ENCODE measurements around the gene FZD1.

The FZD1 gene

GRCh38 chr7:91266067-91266688 is 1.9 kb downstream of the FZD1 start:
- no CpG with 5 or more reads among the region's 43 CpGs for WGBS (ENCODE audit: extremely low coverage, insufficient coverage, low lambda C conversion rate)

GRCh38 chr7:91266689-91267090 is 2.5 kb downstream of the FZD1 start:
- H3K56ac ChIP-seq (ENCODE audit: low read length), result no peak overlapping the region
- no peak overlapping the region for H2AK5ac ChIP-seq (ENCODE audit: low read length)
- H2BK5ac ChIP-seq (ENCODE audit: low read length), result no peak overlapping the region
- H3K27ac ChIP-seq (ENCODE audit: low read depth, low read length), result no peak overlapping the region
- peaks cover 9% of the 10 kb centered on the region for H3K4me1 ChIP-seq (ENCODE audit: control insufficient read depth, low read depth, low read length)
- no peak for DNase-seq
- no peak overlapping the region for H2BK120ac ChIP-seq (ENCODE audit: low read depth, low read length)
- no peak overlapping the region for H3K4me3 ChIP-seq (ENCODE audit: low read length)
- H3K79me1 ChIP-seq (ENCODE audit: low read length), result no peaks in the 10 kb centered on the region
- H4K8ac ChIP-seq (ENCODE audit: low read depth, low read length), result no peak overlapping the region
- no CpG with 5 or more reads among the region's 20 CpGs for WGBS (ENCODE audit: extremely low coverage, insufficient coverage, low lambda C conversion rate)
- no peak overlapping the region for H3K9ac ChIP-seq (ENCODE audit: low read length)
- H3K23ac ChIP-seq (ENCODE audit: low read length), result no peak overlapping the region
- H3K4ac ChIP-seq (ENCODE audit: low read depth, low read length), result no peak overlapping the region
- H3K79me2 ChIP-seq (ENCODE audit: control insufficient read depth, insufficient read depth, low read length), result no peaks in the 10 kb centered on the region
- H2BK15ac ChIP-seq (replicated peaks; ENCODE audit: low read depth), result no peak overlapping the region
- H3K36me3 ChIP-seq (ENCODE audit: control insufficient read depth, insufficient read depth, low read length), result no peaks in the 10 kb centered on the region
- H3K18ac ChIP-seq (ENCODE audit: low read length), result no peak overlapping the region
- peak overlapping the region; percentile 1 for H3K4me2 ChIP-seq (ENCODE audit: low read length)
- peaks cover 27% of the 10 kb centered on the region for H3K27me3 ChIP-seq (ENCODE audit: insufficient read depth, low read length, poor library complexity)
- H4K5ac ChIP-seq (ENCODE audit: low read length), result no peak overlapping the region

More at GRCh38 chr7:91266067-91266688, 1.9 kb downstream of the FZD1 start:
- H3K4me1 ChIP-seq (ENCODE audit: control insufficient read depth, low read depth, low read length), result peaks cover 9% of the 10 kb centered on the region
- H3K36me3 ChIP-seq (ENCODE audit: control insufficient read depth, insufficient read depth, low read length), result no peaks in the 10 kb centered on the region
- no peak overlapping the region for H3K9ac ChIP-seq (ENCODE audit: low read length)
- peaks cover 27% of the 10 kb centered on the region for H3K27me3 ChIP-seq (ENCODE audit: insufficient read depth, low read length, poor library complexity)
- no peak overlapping the region for H2BK5ac ChIP-seq (ENCODE audit: low read length)
- H4K8ac ChIP-seq (ENCODE audit: low read depth, low read length), result no peak overlapping the region
- H3K56ac ChIP-seq (ENCODE audit: low read length), result peak overlapping the region; percentile 84
- no peaks in the 10 kb centered on the region for H3K79me2 ChIP-seq (ENCODE audit: control insufficient read depth, insufficient read depth, low read length)
- no peak overlapping the region for H3K4ac ChIP-seq (ENCODE audit: low read depth, low read length)
- no peaks in the 10 kb centered on the region for H3K79me1 ChIP-seq (ENCODE audit: low read length)
- no peak overlapping the region for H3K27ac ChIP-seq (ENCODE audit: low read depth, low read length)
- H2BK15ac ChIP-seq (replicated peaks; ENCODE audit: low read depth), result no peak overlapping the region
- no peak overlapping the region for H4K5ac ChIP-seq (ENCODE audit: low read length)
- H3K23ac ChIP-seq (ENCODE audit: low read length), result no peak overlapping the region
- no peak overlapping the region for H2BK120ac ChIP-seq (ENCODE audit: low read depth, low read length)
- H3K4me3 ChIP-seq (ENCODE audit: low read length), result no peak overlapping the region
- DNase-seq, result no peak
- H3K18ac ChIP-seq (ENCODE audit: low read length), result no peak overlapping the region
- peak overlapping the region; percentile 85 for H3K4me2 ChIP-seq (ENCODE audit: low read length)
- H2AK5ac ChIP-seq (ENCODE audit: low read length), result no peak overlapping the region

- Histone ChIP-seq H4K8ac (ENCODE audit: low read depth, low read length) (no peak overlapping the region), H3K79me1 (ENCODE audit: low read length) (no peaks in the 10 kb centered on the region), H3K36me3 (ENCODE audit: control insufficient read depth, insufficient read depth, low read length) (no peaks in the 10 kb centered on the region), H2BK15ac (replicated peaks; ENCODE audit: low read depth) (no peak overlapping the region), H3K18ac (ENCODE audit: low read length) (peak overlapping the region; percentile 60), H4K5ac (ENCODE audit: low read length) (no peak overlapping the region), H2BK120ac (ENCODE audit: low read depth, low read length) (no peak overlapping the region), H3K23ac (ENCODE audit: low read length) (no peak overlapping the region), H3K27me3 (ENCODE audit: insufficient read depth, low read length, poor library complexity) (peaks cover 22% of the 10 kb centered on the region), H3K4me3 (ENCODE audit: low read length) (peak overlapping the region; percentile 5), H2AK5ac (ENCODE audit: low read length) (no peak overlapping the region), H3K79me2 (ENCODE audit: control insufficient read depth, insufficient read depth, low read length) (no peaks in the 10 kb centered on the region), H3K4me2 (ENCODE audit: low read length) (peak overlapping the region; percentile 33), H3K56ac (ENCODE audit: low read length) (peak overlapping the region; percentile 67), H3K9ac (ENCODE audit: low read length) (peak overlapping the region; percentile 45), H3K27ac (ENCODE audit: low read depth, low read length) (no peak overlapping the region), H2BK5ac (ENCODE audit: low read length) (no peak overlapping the region), H3K4me1 (ENCODE audit: control insufficient read depth, low read depth, low read length) (peaks cover 9% of the 10 kb centered on the region), H3K4ac (ENCODE audit: low read depth, low read length) (no peak overlapping the region)
- WGBS (ENCODE audit: extremely low coverage, insufficient coverage, low lambda C conversion rate), result no CpG with 5 or more reads among the region's 29 CpGs
- DNase-seq, result peak; percentile 51
Observed at GRCh38 chr7:91267171-91267955, 3.1 kb downstream of the FZD1 start.

GRCh38 chr7:91270372-91270771 is 6.1 kb downstream of the FZD1 start:
- no peaks in the 10 kb centered on the region for H3K79me1 ChIP-seq (ENCODE audit: low read length)
- peaks cover 9% of the 10 kb centered on the region for H3K4me1 ChIP-seq (ENCODE audit: control insufficient read depth, low read depth, low read length)
- H4K8ac ChIP-seq (ENCODE audit: low read depth, low read length), result no peak overlapping the region
- H3K23ac ChIP-seq (ENCODE audit: low read length), result no peak overlapping the region
- no peak overlapping the region for H2BK5ac ChIP-seq (ENCODE audit: low read length)
- no peak overlapping the region for H2AK5ac ChIP-seq (ENCODE audit: low read length)
- H3K27ac ChIP-seq (ENCODE audit: low read depth, low read length), result no peak overlapping the region
- peaks cover 22% of the 10 kb centered on the region for H3K27me3 ChIP-seq (ENCODE audit: insufficient read depth, low read length, poor library complexity)
- no peak overlapping the region for H3K56ac ChIP-seq (ENCODE audit: low read length)
- H2BK15ac ChIP-seq (replicated peaks; ENCODE audit: low read depth), result no peak overlapping the region
- H2BK120ac ChIP-seq (ENCODE audit: low read depth, low read length), result no peak overlapping the region
- H3K4ac ChIP-seq (ENCODE audit: low read depth, low read length), result no peak overlapping the region
- H3K9ac ChIP-seq (ENCODE audit: low read length), result no peak overlapping the region
- no peaks in the 10 kb centered on the region for H3K36me3 ChIP-seq (ENCODE audit: control insufficient read depth, insufficient read depth, low read length)
- H3K4me3 ChIP-seq (ENCODE audit: low read length), result no peak overlapping the region
- no peaks in the 10 kb centered on the region for H3K79me2 ChIP-seq (ENCODE audit: control insufficient read depth, insufficient read depth, low read length)
- no peak for DNase-seq
- no peak overlapping the region for H3K18ac ChIP-seq (ENCODE audit: low read length)
- no peak overlapping the region for H3K4me2 ChIP-seq (ENCODE audit: low read length)
- H4K5ac ChIP-seq (ENCODE audit: low read length), result no peak overlapping the region
- no CpG with 5 or more reads among the region's 3 CpGs for WGBS (ENCODE audit: extremely low coverage, insufficient coverage, low lambda C conversion rate)

- Histone ChIP-seq H3K4me2 (ENCODE audit: low read length) (no peak overlapping the region), H3K4ac (ENCODE audit: low read depth, low read length) (no peak overlapping the region), H3K36me3 (ENCODE audit: control insufficient read depth, insufficient read depth, low read length) (no peaks in the 10 kb centered on the region), H3K23ac (ENCODE audit: low read length) (no peak overlapping the region), H3K4me1 (ENCODE audit: control insufficient read depth, low read depth, low read length) (no peaks in the 10 kb centered on the region), H3K56ac (ENCODE audit: low read length) (no peak overlapping the region), H2BK5ac (ENCODE audit: low read length) (no peak overlapping the region), H3K79me2 (ENCODE audit: control insufficient read depth, insufficient read depth, low read length) (no peaks in the 10 kb centered on the region), H2BK120ac (ENCODE audit: low read depth, low read length) (no peak overlapping the region), H3K4me3 (ENCODE audit: low read length) (no peak overlapping the region), H4K5ac (ENCODE audit: low read length) (no peak overlapping the region), H3K27ac (ENCODE audit: low read depth, low read length) (no peak overlapping the region), H3K18ac (ENCODE audit: low read length) (no peak overlapping the region), H2AK5ac (ENCODE audit: low read length) (no peak overlapping the region), H3K9ac (ENCODE audit: low read length) (no peak overlapping the region), H3K79me1 (ENCODE audit: low read length) (no peaks in the 10 kb centered on the region), H2BK15ac (replicated peaks; ENCODE audit: low read depth) (no peak overlapping the region), H4K8ac (ENCODE audit: low read depth, low read length) (no peak overlapping the region), H3K27me3 (ENCODE audit: insufficient read depth, low read length, poor library complexity) (no peaks in the 10 kb centered on the region)
- no peak for DNase-seq
Observed at GRCh38 chr7:91276909-91277308, 12.7 kb downstream of the FZD1 start.
